ENCODE measurements around the gene SLC6A20.
"Not testable (repeated sequence)": the region's sequence is repeated elsewhere in the genome, so short reads cannot be mapped to it uniquely, and the experiment has no call there.

Gene SLC6A20

DNA sequence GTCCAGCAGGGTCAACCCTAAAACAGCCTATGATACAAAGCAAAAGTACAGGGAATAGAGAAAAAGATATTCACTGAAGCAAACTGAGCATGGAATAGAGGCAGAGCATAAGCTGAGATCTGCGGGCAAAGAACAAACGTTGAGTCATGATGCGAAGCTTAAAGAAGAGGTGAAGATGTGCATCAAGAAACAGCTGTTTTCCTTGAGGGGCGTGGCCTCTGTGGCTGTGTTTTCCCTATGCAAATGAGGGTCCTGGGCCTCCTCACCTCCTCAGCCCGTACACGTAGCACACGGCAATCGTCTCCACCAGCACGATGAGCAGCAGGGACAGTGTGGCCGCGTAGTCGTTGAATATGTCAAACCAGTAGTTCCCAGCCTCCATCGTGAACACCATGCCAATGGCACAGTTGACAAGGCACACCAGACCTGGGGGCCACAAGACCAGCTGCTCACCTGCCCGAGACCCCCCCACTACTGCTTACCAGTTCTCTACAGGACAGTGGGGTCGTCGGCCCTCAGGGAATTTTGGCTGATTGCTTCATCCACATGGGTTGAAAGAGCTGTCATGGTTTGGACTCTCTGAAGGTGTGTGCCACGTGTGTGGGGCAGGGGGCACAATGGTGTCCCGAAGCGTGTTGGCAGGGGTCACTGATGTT is 33.6 kb downstream of the SLC6A20 start:
- no peak for DNase-seq
- intact Hi-C loops (cut with DNase I): loop anchor here (5.0 kb wide), 1 partner anchor 165 kb away; no protein-coding TSS in a partner anchor

- intact Hi-C loops (cut with DNase I): loop anchor here (2.0 to 5.0 kb wide), 2 partner anchors 165 to 317 kb away; no protein-coding TSS in a partner anchor
- DNase-seq: no peak
Measured at GRCh38 chr3:45761831-45762230, 34.5 kb downstream of the SLC6A20 start.

GRCh38 chr3:45760878-45761711 is 35.2 kb downstream of the SLC6A20 start:
- peak in 5 of 10 donors; percentile 26 to 93 (median 41) for DNase-seq
- intact Hi-C loops (cut with DNase I): loop anchor here (2.0 to 5.0 kb wide), 2 partner anchors 166 to 318 kb away; no protein-coding TSS in a partner anchor

- DNase-seq: no peak
- intact Hi-C loops (cut with DNase I): loop anchor here (2.0 to 5.0 kb wide), 2 partner anchors 167 to 319 kb away; no protein-coding TSS in a partner anchor
Measured at GRCh38 chr3:45759851-45760250, 36.5 kb downstream of the SLC6A20 start.

GRCh38 chr3:45758871-45759270 is 37.5 kb downstream of the SLC6A20 start:
- intact Hi-C loops (cut with DNase I): no loop called here

DNA sequence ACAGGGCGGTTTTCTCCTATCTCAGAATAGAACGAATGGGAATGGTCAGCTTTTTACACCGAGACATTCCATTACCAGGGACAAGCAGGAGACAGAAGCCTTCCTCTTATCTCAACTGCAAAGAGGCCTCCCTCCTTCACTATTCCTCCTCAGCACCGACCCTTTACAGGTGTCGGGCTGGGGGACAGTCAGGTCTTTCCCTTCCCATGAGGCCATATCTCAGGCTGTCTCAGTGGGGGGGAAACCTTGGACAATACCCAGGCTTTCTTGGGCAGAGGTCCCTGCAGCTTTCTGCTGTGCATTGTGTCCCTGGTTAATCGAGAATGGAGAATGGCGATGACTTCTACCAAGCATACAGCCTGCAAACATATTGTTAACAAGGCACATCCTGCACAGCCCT is 39.2 kb downstream of the SLC6A20 start:
- DNase-seq; intact Hi-C loops (cut with DNase I): not testable (repeated sequence)

More at GRCh38 chr3:45758871-45759270, 37.5 kb downstream of the SLC6A20 start:
- no peak for DNase-seq

DNA sequence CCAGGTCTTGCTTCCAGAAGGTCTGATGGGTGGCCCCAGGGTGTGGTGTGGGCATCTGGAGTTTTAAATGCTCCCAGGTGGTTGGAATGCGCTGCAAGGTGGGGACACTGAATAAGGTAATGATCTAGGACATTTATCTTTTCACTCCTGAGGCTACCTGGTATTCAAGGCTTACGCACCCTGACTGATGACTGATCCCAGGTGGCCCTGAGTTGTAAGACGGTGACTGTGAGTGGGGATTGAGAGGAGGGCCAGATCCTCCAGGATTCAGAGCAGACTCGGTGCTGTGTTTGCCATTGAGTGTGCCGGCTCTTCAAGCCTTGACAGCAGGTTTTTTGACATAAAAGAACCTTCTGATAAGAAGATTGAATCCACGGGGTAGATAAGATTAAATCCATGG is 40.3 kb downstream of the SLC6A20 start:
- no peak for DNase-seq

GRCh38 chr3:45754461-45754860 is 41.9 kb downstream of the SLC6A20 start:
- no peak for DNase-seq
- intact Hi-C loops (cut with DNase I): no loop called here

More for the DNA sequence above, 40.3 kb downstream of the SLC6A20 start:
- intact Hi-C loops (cut with DNase I): no loop called here

DNA sequence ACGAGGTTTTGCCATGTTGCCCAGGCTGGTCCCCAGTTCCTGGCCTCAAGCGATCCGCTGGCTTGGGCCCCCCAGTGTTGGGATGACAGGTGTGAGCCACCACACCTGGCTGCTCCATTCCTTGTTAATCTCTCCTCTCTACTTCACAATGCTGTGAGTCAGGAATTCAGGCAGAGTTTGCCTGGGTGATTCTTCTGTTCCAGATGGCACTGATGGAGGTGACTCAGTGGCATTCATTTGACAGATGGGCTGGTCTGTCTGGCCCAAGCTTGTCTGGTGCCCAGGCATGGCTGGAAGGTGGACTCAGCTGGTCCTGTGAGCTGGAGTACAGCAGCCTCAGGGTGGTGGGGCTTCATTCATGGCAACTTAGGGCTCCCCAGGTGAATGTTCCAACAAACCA is 43.2 kb downstream of the SLC6A20 start:
- intact Hi-C loops (cut with DNase I): no loop called here
- DNase-seq: no peak

GRCh38 chr3:45751537-45752242 is 44.6 kb downstream of the SLC6A20 start:
- no peak for DNase-seq
- intact Hi-C loops (cut with DNase I): no loop called here

- no peak for DNase-seq
- intact Hi-C loops (cut with DNase I): no loop called here
Measured at GRCh38 chr3:45749880-45750279, 46.5 kb downstream of the SLC6A20 start.

GRCh38 chr3:45749036-45749600 is 47.2 kb downstream of the SLC6A20 start:
- intact Hi-C loops (cut with DNase I); DNase-seq: not testable (repeated sequence)

- no peak for DNase-seq
- intact Hi-C loops (cut with DNase I): no loop called here
Measured at GRCh38 chr3:45748068-45748467, 48.3 kb downstream of the SLC6A20 start.

DNA sequence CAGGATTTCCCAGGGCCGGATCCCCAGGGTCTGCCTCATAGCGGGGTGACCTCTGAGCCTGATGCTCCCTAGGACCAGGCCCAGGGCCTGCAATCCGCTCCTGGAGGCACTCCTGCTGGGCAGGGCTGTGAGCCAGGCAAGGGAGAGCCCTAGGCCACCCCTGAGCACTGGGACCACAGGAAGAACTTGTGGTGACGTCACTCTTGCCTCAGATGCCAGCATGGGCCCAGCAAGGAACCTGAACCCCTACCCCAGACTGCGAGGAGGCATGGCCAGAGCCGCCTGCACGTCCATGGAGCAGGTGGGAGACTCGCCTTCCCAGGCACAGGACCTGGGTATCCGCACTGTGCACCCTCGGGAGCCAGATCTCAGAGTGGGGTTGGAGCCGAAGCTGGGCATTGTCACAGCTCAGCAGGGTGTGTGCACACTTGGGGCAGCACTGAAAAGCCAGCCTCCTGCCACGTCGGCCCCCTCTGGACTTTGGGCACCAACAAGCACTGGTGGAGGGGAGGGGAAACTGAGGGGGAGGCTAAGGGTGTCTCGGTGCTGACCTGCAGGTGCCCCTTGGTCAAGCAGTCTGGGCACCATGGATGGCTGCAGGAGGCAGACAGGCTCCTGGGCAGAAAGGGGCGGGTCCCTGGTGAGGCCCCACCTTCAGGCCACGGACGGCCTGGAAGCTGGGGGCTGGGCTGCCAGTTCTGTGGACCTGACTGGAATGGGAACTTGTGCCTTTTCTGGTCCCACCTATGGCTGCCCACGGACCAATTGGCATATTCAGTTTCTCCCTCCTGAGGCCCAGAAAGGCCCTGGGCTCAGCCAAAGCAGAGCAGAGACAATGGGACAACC is 49.3 kb downstream of the SLC6A20 start:
- peak in 1 of 10 donors; percentile 85 for DNase-seq

GRCh38 chr3:45746165-45746776 is 50.1 kb downstream of the SLC6A20 start:
- DNase-seq: peak in 1 of 10 donors; percentile 83
- intact Hi-C loops (cut with DNase I): no loop called here

More for the DNA sequence above, 49.3 kb downstream of the SLC6A20 start:
- intact Hi-C loops (cut with DNase I): no loop called here

- no peak for DNase-seq
- intact Hi-C loops (cut with DNase I): no loop called here
Measured at GRCh38 chr3:45742461-45743089, 53.8 kb downstream of the SLC6A20 start.

- intact Hi-C loops (cut with DNase I): no loop called here
- no peak for DNase-seq
Measured at GRCh38 chr3:45741742-45742460, 54.4 kb downstream of the SLC6A20 start.

GRCh38 chr3:45741247-45741646 is 55.1 kb downstream of the SLC6A20 start:
- intact Hi-C loops (cut with DNase I): no loop called here
- no peak for DNase-seq

Data from posterior cingulate gyrus (tissue), 11 donors.